Measurements from ENCODE around the gene LRRC4C. TPM values are rescaled to one million over a fixed set of nuclear protein-coding genes. Genes with fewer than 3 reads are reported as not detected.

Gene LRRC4C
- total and polyA plus RNA-seq, 4 donors, result 0.10 to 0.93 (median 0.30) TPM

- H3K9me3 ChIP-seq (ENCODE audit: control insufficient read depth in 4 of 4, low read length in 3 of 4), result no peaks in the 10 kb centered on the region
- TF ChIP-seq ATF3 (IDR thresholded peaks at IDR 0.05), result no peak
- TF ChIP-seq HNF4A (conservative IDR thresholded peaks at IDR 0.05), result no peak
- no peak for TF ChIP-seq FOXA2 (IDR thresholded peaks at IDR 0.05)
- TF ChIP-seq NR2F2 (IDR thresholded peaks at IDR 0.05), result no peak
- TF ChIP-seq RAD21 (IDR thresholded peaks at IDR 0.05), result no peak
- no peak for TF ChIP-seq REST (IDR thresholded peaks at IDR 0.05)
- TF ChIP-seq EGR1 (IDR thresholded peaks at IDR 0.05; ENCODE audit: low read depth in 2 of 2), result no peak
- no peak for TF ChIP-seq RXRA (IDR thresholded peaks at IDR 0.05)
- no peak for TF ChIP-seq MAX (IDR thresholded peaks at IDR 0.05)
- no peak for TF ChIP-seq GABPA (IDR thresholded peaks at IDR 0.05 in 1 of 2, conservative IDR thresholded peaks at IDR 0.05 in 1 of 2)
- TF ChIP-seq SP1 (IDR thresholded peaks at IDR 0.05), result no peak
- no peak for TF ChIP-seq YY1 (IDR thresholded peaks at IDR 0.05)
- no peak for TF ChIP-seq ZBTB33 (IDR thresholded peaks at IDR 0.05)
- no peak for TF ChIP-seq FOXA1 (IDR thresholded peaks at IDR 0.05)
- TF ChIP-seq HNF4G (IDR thresholded peaks at IDR 0.05), result no peak
- no peak for TF ChIP-seq JUND (IDR thresholded peaks at IDR 0.05)
- TF ChIP-seq CTCF (IDR thresholded peaks at IDR 0.05; ENCODE audit: low read depth, low read length, missing input control), result no peak
- WGBS, result 84% methylated on average over 1 of the region's 1 CpG
- DNase-seq (ENCODE audit: low spot score), result no peak
- no peaks in the 10 kb centered on the region for H3K36me3 ChIP-seq (ENCODE audit: control insufficient read depth in 4 of 4, insufficient read depth in 3 of 4, low read depth in 1 of 4, low read length in 3 of 4)
- no peaks in the 10 kb centered on the region for H3K27me3 ChIP-seq (ENCODE audit: control insufficient read depth in 4 of 4, insufficient read depth in 4 of 4, low read length in 3 of 4)
- no peak overlapping the region for H3K27ac ChIP-seq (ENCODE audit: low read depth in 1 of 2, low read length in 2 of 2)
- peaks cover 0 to 5% (median 0%) of the 10 kb centered on the region in 4 donors for H3K4me1 ChIP-seq (ENCODE audit: control insufficient read depth in 4 of 4, insufficient read depth in 4 of 4, low read length in 3 of 4)
- no peak overlapping the region for H3K4me3 ChIP-seq (ENCODE audit: low read depth in 1 of 3, low read length in 3 of 3)
- H3K9ac ChIP-seq (ENCODE audit: low read depth in 1 of 2, low read length in 2 of 2), result no peak overlapping the region
Observed at GRCh38 chr11:40315122-40315521, 1144.3 kb downstream of the LRRC4C start.

- 39% methylated on average over 2 of the region's 2 CpGs for WGBS
- TF ChIP-seq RXRA (IDR thresholded peaks at IDR 0.05) (no peak), NR2F2 (IDR thresholded peaks at IDR 0.05) (no peak)
- no peak overlapping the region for H3K9ac ChIP-seq (ENCODE audit: low read depth in 1 of 2, low read length in 2 of 2)
- H3K4me1 ChIP-seq (ENCODE audit: control insufficient read depth in 4 of 4, insufficient read depth in 4 of 4, low read length in 3 of 4), result peaks cover 0 to 5% (median 0%) of the 10 kb centered on the region in 4 donors
- H3K27ac ChIP-seq (ENCODE audit: low read depth in 1 of 2, low read length in 2 of 2), result no peak overlapping the region
- no peaks in the 10 kb centered on the region for H3K36me3 ChIP-seq (ENCODE audit: control insufficient read depth in 4 of 4, insufficient read depth in 3 of 4, low read depth in 1 of 4, low read length in 3 of 4)
- H3K27me3 ChIP-seq (ENCODE audit: control insufficient read depth in 4 of 4, insufficient read depth in 4 of 4, low read length in 3 of 4), result no peaks in the 10 kb centered on the region
- no peak overlapping the region for H3K4me3 ChIP-seq (ENCODE audit: low read depth in 1 of 3, low read length in 3 of 3)
- no peaks in the 10 kb centered on the region for H3K9me3 ChIP-seq (ENCODE audit: control insufficient read depth in 4 of 4, low read length in 3 of 4)
- DNase-seq (ENCODE audit: low spot score), result no peak
Observed at GRCh38 chr11:40314327-40314726, 1145.1 kb downstream of the LRRC4C start.

Measured in liver (tissue), 9 donors.